MM.1S (cell line): ENCODE measurements around the gene UNC93A.

ENCODE experiments used
- DNase-seq: peaks from one replicate; pipeline ENCODE4 v3.0.0-alpha.2; 2015
- H2AFZ ChIP-seq: fragments of 300-600 bp; sonication (generic); 2 replicates; pipeline ENCODE4 v1.6.0; 2016; ENCODE audit warnings: antibody characterized with exemption, low read length
- H3F3A ChIP-seq: fragments of 300-600 bp; sonication (generic); 2 replicates; pipeline ENCODE4 v1.6.1; 2016; ENCODE audit warnings: mild to moderate bottlenecking, antibody characterized with exemption, low read length, moderate library complexity, mixed read lengths; ENCODE audit not compliant: insufficient read depth
- H3K27ac ChIP-seq: fragments of 300-600 bp; sonication (generic); 2 replicates; pipeline ENCODE4 v1.5.1; 2016; ENCODE audit warnings: mild to moderate bottlenecking, low read length
- H3K27me3 ChIP-seq: fragments of 300-600 bp; sonication (generic); replicated peaks from 2 replicates; pipeline ENCODE4 v1.6.0; 2016; ENCODE audit warnings: low read length; ENCODE audit not compliant: insufficient read depth
- H3K36me3 ChIP-seq: fragments of 300-600 bp; sonication (generic); replicated peaks from 2 replicates; pipeline ENCODE4 v1.6.1; 2016; ENCODE audit warnings: mild to moderate bottlenecking, low read length, mixed read lengths; ENCODE audit not compliant: insufficient read depth
- H3K4me1 ChIP-seq: fragments of 300-600 bp; sonication (generic); 2 replicates; pipeline ENCODE4 v1.6.1; 2016; ENCODE audit warnings: low read length, mixed read lengths
- H3K4me2 ChIP-seq: fragments of 300-600 bp; sonication (generic); 2 replicates; pipeline ENCODE4 v1.6.0; 2016; ENCODE audit warnings: low read depth, low read length
- H3K4me3 ChIP-seq: fragments of 300-600 bp; sonication (generic); 2 replicates; pipeline ENCODE4 v1.5.1; 2016; ENCODE audit warnings: low read length, mixed read lengths
- H3K79me2 ChIP-seq: fragments of 300-600 bp; sonication (generic); 2 replicates; pipeline ENCODE4 v1.6.1; 2016; ENCODE audit warnings: mixed run types, low read length, mixed read lengths
- H3K9ac ChIP-seq: fragments of 300-600 bp; sonication (generic); 2 replicates; pipeline ENCODE4 v1.6.1; 2016; ENCODE audit warnings: low read length, mixed read lengths
- H3K9me2 ChIP-seq: fragments of 300-600 bp; sonication (generic); replicated peaks from 2 replicates; pipeline ENCODE4 v1.6.1; 2016; ENCODE audit warnings: mild to moderate bottlenecking, low read length, mixed read lengths; ENCODE audit not compliant: insufficient read depth
- H3K9me3 ChIP-seq: fragments of 300-600 bp; sonication (generic); replicated peaks from 2 replicates; pipeline ENCODE4 v1.6.1; 2016; ENCODE audit warnings: mild to moderate bottlenecking, low read length, mixed read lengths; ENCODE audit not compliant: insufficient read depth
- H4K20me1 ChIP-seq: fragments of 300-600 bp; sonication (generic); 2 replicates; pipeline ENCODE4 v1.6.1; 2016; ENCODE audit warnings: mild to moderate bottlenecking, low read length, moderate library complexity, mixed read lengths; ENCODE audit not compliant: insufficient read depth
- CTCF ChIP-seq: fragments of 300-600 bp; sonication (generic); IDR thresholded peaks from 2 replicates; pipeline ENCODE4 v1.5.1; 2016; ENCODE audit warnings: antibody characterized with exemption, low read length, mixed read lengths
- EZH2 ChIP-seq: fragments of 300-600 bp; sonication (generic); optimal IDR thresholded peaks from 2 replicates; pipeline ENCODE3; 2017; ENCODE audit warnings: low read depth, mild to moderate bottlenecking, antibody characterized with exemption, low read length, mixed read lengths
- EZH2phosphoT487 ChIP-seq: fragments of 300-600 bp; sonication (generic); IDR thresholded peaks from 2 replicates; pipeline ENCODE4 v1.6.1; 2018; ENCODE audit warnings: antibody characterized with exemption, low read length

UNC93A gene

GRCh38 chr6:167331565-167331964, 40.5 kb downstream of the UNC93A start:
- Histone ChIP-seq H3K79me2 (no peaks in the 10 kb centered on the region), H2AFZ (no peak overlapping the region), H4K20me1 (no peaks in the 10 kb centered on the region), H3K9me2 (no peaks in the 10 kb centered on the region), H3K27ac (no peak overlapping the region), H3K4me2 (no peak overlapping the region), H3K27me3 (no peaks in the 10 kb centered on the region), H3K9me3 (no peaks in the 10 kb centered on the region), H3F3A (no peaks in the 10 kb centered on the region), H3K9ac (no peak overlapping the region), H3K36me3 (no peaks in the 10 kb centered on the region), H3K4me1 (no peaks in the 10 kb centered on the region), H3K4me3 (no peak overlapping the region)
- no peak for TF ChIP-seq EZH2phosphoT487
- TF ChIP-seq EZH2: no peak
- no peak for TF ChIP-seq CTCF
- no peak for DNase-seq

- H3K9ac ChIP-seq: no peak overlapping the region
- H3K9me2 ChIP-seq: no peaks in the 10 kb centered on the region
- no peaks in the 10 kb centered on the region for H3K4me1 ChIP-seq
- no peaks in the 10 kb centered on the region for H3K79me2 ChIP-seq
- H2AFZ ChIP-seq: no peak overlapping the region
- H3K9me3 ChIP-seq: no peaks in the 10 kb centered on the region
- H3K4me2 ChIP-seq: no peak overlapping the region
- no peak overlapping the region for H3K4me3 ChIP-seq
- no peaks in the 10 kb centered on the region for H3F3A ChIP-seq
- no peaks in the 10 kb centered on the region for H3K36me3 ChIP-seq
- no peaks in the 10 kb centered on the region for H4K20me1 ChIP-seq
- no peak for TF ChIP-seq CTCF
- TF ChIP-seq EZH2: no peak
- no peak overlapping the region for H3K27ac ChIP-seq
- DNase-seq: no peak
- no peaks in the 10 kb centered on the region for H3K27me3 ChIP-seq
These were observed 45.9 kb downstream of the UNC93A start for GRCh38 chr6:167336844-167337630.

- TF ChIP-seq CTCF (no peak), EZH2phosphoT487 (no peak), EZH2 (no peak)
- H3K36me3 ChIP-seq: no peaks in the 10 kb centered on the region
- no peaks in the 10 kb centered on the region for H4K20me1 ChIP-seq
- H3K4me3 ChIP-seq: no peak overlapping the region
- H3K79me2 ChIP-seq: no peaks in the 10 kb centered on the region
- H3K27me3 ChIP-seq: no peaks in the 10 kb centered on the region
- H2AFZ ChIP-seq: no peak overlapping the region
- no peak overlapping the region for H3K9ac ChIP-seq
- no peaks in the 10 kb centered on the region for H3K4me1 ChIP-seq
- no peaks in the 10 kb centered on the region for H3F3A ChIP-seq
- H3K9me3 ChIP-seq: no peaks in the 10 kb centered on the region
- no peak for DNase-seq
- no peaks in the 10 kb centered on the region for H3K9me2 ChIP-seq
- no peak overlapping the region for H3K27ac ChIP-seq
- H3K4me2 ChIP-seq: no peak overlapping the region
These were observed 46.7 kb downstream of the UNC93A start for GRCh38 chr6:167337675-167338449.
